NOMO-1 (cell line): Measurements from ENCODE around the gene LRRC8E.

Source experiments
- DNase-seq, 2 experiments: peaks; one replicate each; lab custom pipeline; 2025; ENCODE audit not compliant: unreplicated experiment in 2 of 2; lab: John Stamatoyannopoulos, UW

Gene LRRC8E

GRCh38 chr19:7888145-7888825 is at the start of gene LRRC8E:
TSS of gene LRRC8E (plus strand) at chr19:7888510. CDS start at chr19:7895604, 7,094 bp downstream.
- peak; percentile 24 to 26 for DNase-seq

- DNase-seq: no peak
Observed at GRCh38 chr19:7839476-7839875, 48.8 kb upstream of the LRRC8E start.

GRCh38 chr19:7840629-7841028 is 47.7 kb upstream of the LRRC8E start:
- no peak for DNase-seq

- no peak for DNase-seq
Observed at GRCh38 chr19:7841751-7842660, 46.3 kb upstream of the LRRC8E start.

GRCh38 chr19:7842661-7843294 is 45.5 kb upstream of the LRRC8E start:
- DNase-seq: no peak

- no peak for DNase-seq
Observed at GRCh38 chr19:7843521-7843920, 44.8 kb upstream of the LRRC8E start.

GRCh38 chr19:7844405-7844804 is 43.9 kb upstream of the LRRC8E start:
- DNase-seq: no peak

GRCh38 chr19:7844951-7845350 is 43.4 kb upstream of the LRRC8E start:
- no peak for DNase-seq

- DNase-seq: no peak
Observed at GRCh38 chr19:7845390-7846154, 42.7 kb upstream of the LRRC8E start.

- DNase-seq: no peak
Observed at GRCh38 chr19:7846155-7846646, 42.1 kb upstream of the LRRC8E start.

GRCh38 chr19:7847664-7848063 is 40.6 kb upstream of the LRRC8E start:
- DNase-seq: no peak

GRCh38 chr19:7848779-7849457 is 39.4 kb upstream of the LRRC8E start:
- no peak for DNase-seq

GRCh38 chr19:7849631-7849999 is 38.7 kb upstream of the LRRC8E start:
- DNase-seq: no peak

- DNase-seq: no peak
Observed at GRCh38 chr19:7850000-7850813, 38.1 kb upstream of the LRRC8E start.

- no peak for DNase-seq
Observed at GRCh38 chr19:7850945-7851622, 37.2 kb upstream of the LRRC8E start.

GRCh38 chr19:7851623-7852500 is 36.4 kb upstream of the LRRC8E start:
- DNase-seq: no peak

- DNase-seq: peak; percentile 36 to 43
Observed at GRCh38 chr19:7852851-7853769, 35.2 kb upstream of the LRRC8E start.
